BLaER1 treated with 17β-estradiol and CSF1 and Interleukin-3, amounts not matched to agents 10 nM and 100 nM (cell line): ENCODE measurements around the gene KLHL3.

Experiments
- H3K27ac ChIP-seq, 11 experiments: shearing (Covaris generic); formaldehyde crosslinking; 2 replicates each; pipeline ENCODE4 v1.8.1; 2022
- H3K27me3 ChIP-seq, 11 experiments: shearing (Covaris generic); formaldehyde crosslinking; 2 replicates each; pipeline ENCODE4 v1.8.1; 2022
- H3K36me3 ChIP-seq, 11 experiments: shearing (Covaris generic); formaldehyde crosslinking; 2 replicates each; pipeline ENCODE4 v1.8.1; 2022
- H3K4me1 ChIP-seq, 10 experiments: shearing (Covaris generic); formaldehyde crosslinking; 2 replicates each; pipeline ENCODE4 v1.8.1; 2022
- H3K4me2 ChIP-seq, 11 experiments: shearing (Covaris generic); formaldehyde crosslinking; 2 replicates each; pipeline ENCODE4 v1.8.1; 2022
- H3K4me3 ChIP-seq, 10 experiments: shearing (Covaris generic); formaldehyde crosslinking; 2 replicates each; pipeline ENCODE4 v1.8.1; 2022
- H3K9ac ChIP-seq, 11 experiments: shearing (Covaris generic); formaldehyde crosslinking; 2 replicates each; pipeline ENCODE4 v1.8.1; 2022
- H3K9me3 ChIP-seq, 11 experiments: shearing (Covaris generic); formaldehyde crosslinking; replicated peaks in 1 of 11; 2 replicates each; pipeline ENCODE4 v1.8.1; 2022
- H4K20me1 ChIP-seq, 11 experiments: shearing (Covaris generic); formaldehyde crosslinking; 2 replicates each; pipeline ENCODE4 v1.8.1; 2022
- Cebpa-rat ChIP-seq, 11 experiments: shearing (Covaris generic); IDR thresholded peaks; 2 replicates each; pipeline ENCODE4 v1.8.1; 2022

Gene KLHL3

DNA sequence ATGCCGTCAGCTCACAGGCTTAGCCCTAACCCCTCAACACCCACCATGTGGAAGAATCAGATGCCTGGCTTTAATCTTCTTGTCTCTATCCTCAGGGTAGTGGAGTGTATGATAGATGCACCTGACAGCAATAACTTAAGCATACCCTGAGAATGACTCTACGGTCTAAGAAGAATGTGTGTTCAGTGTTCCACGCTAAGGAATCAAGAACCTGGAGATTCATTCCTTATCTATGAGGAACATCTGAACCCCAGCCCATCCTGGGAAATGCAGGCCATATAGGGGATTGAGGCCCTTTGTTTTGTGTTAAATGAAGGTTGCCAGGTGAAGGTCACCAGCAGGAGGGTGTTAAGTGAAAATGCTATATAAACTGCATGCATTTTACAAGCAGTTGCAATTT is 63.0 kb downstream of the KLHL3 start:
- no peak overlapping the region for H3K4me2 ChIP-seq
- no peak for TF ChIP-seq Cebpa-rat (IDR thresholded peaks at IDR 0.05)
- no peaks in the 10 kb centered on the region for H3K9me3 ChIP-seq
- no peak overlapping the region for H3K9ac ChIP-seq
- H3K4me1 ChIP-seq: no peaks in the 10 kb centered on the region
- 0 out of 22 replicates have a peak, but pooled peaks cover 0 to 4% (median 0%) of the 10 kb centered on the region in 11 experiments for H3K36me3 ChIP-seq
- H3K27me3 ChIP-seq: no peaks in the 10 kb centered on the region
- no peak overlapping the region for H3K27ac ChIP-seq
- no peaks in the 10 kb centered on the region for H4K20me1 ChIP-seq
- no peak overlapping the region for H3K4me3 ChIP-seq

DNA sequence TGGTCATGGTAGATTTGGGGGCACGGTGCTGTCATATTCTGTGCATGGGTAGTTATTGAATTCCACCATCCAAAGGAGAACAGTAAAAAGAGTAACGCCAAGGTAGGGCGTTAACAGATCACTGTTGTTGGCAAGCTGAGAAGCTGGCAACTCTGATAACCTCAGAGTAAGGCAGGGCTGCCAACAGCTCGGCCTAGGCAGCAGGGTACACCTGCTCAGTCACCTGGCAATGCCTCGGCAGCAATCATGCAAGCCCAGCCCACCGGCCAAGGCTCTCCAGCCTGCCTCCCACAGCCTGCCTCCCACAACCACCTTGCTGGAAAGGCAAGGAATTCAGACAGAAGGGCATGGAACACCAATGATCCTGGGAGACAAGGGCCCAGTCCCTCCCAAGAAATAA is 63.9 kb downstream of the KLHL3 start:
- no peaks in the 10 kb centered on the region for H3K4me1 ChIP-seq
- TF ChIP-seq Cebpa-rat (IDR thresholded peaks at IDR 0.05): no peak
- no peaks in the 10 kb centered on the region for H3K9me3 ChIP-seq
- H3K4me3 ChIP-seq: no peak overlapping the region
- no peaks in the 10 kb centered on the region for H3K27me3 ChIP-seq
- H4K20me1 ChIP-seq: no peaks in the 10 kb centered on the region
- no peak overlapping the region for H3K9ac ChIP-seq
- H3K36me3 ChIP-seq: 0 out of 22 replicates have a peak, but pooled peaks cover 0 to 4% (median 0%) of the 10 kb centered on the region in 11 experiments
- H3K27ac ChIP-seq: no peak overlapping the region
- H3K4me2 ChIP-seq: no peak overlapping the region

DNA sequence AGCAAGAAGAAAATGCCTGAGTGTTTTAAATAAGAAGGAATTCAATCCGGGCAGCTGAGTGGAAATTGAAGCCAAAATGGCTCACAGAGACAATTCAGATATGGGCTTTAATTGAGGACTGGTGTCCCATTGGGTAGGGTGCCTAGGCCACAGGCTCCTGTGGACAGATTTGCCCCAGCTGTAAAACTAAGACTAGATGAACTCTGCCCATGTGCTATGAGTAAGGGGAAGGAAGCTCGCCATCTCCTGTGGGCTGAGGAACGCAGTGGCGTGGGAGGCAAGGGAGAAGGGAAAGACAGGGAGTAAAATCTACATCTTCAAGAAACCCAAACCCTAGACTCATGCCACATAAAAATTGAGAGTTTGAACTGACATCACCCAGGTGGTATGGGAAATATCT is 66.1 kb downstream of the KLHL3 start:
- Histone ChIP-seq H3K4me1 (no peaks in the 10 kb centered on the region; a peak in 1 of 20 replicates), H3K4me3 (no peak overlapping the region), H3K27ac (no peak overlapping the region), H4K20me1 (no peaks in the 10 kb centered on the region), H3K9me3 (no peaks in the 10 kb centered on the region), H3K9ac (no peak overlapping the region), H3K27me3 (no peaks in the 10 kb centered on the region), H3K4me2 (no peak overlapping the region), H3K36me3 (no peaks in the 10 kb centered on the region)
- no peak for TF ChIP-seq Cebpa-rat (IDR thresholded peaks at IDR 0.05)

GRCh38 chr5:137668637-137669036 is 67.3 kb downstream of the KLHL3 start:
- Histone ChIP-seq H3K4me2 (no peak overlapping the region), H3K9ac (no peak overlapping the region), H3K27me3 (no peaks in the 10 kb centered on the region), H3K4me1 (no peaks in the 10 kb centered on the region; a peak in 2 of 20 replicates), H3K36me3 (no peaks in the 10 kb centered on the region), H4K20me1 (no peaks in the 10 kb centered on the region), H3K9me3 (no peaks in the 10 kb centered on the region), H3K27ac (no peak overlapping the region), H3K4me3 (no peak overlapping the region)
- no peak for TF ChIP-seq Cebpa-rat (IDR thresholded peaks at IDR 0.05)

DNA sequence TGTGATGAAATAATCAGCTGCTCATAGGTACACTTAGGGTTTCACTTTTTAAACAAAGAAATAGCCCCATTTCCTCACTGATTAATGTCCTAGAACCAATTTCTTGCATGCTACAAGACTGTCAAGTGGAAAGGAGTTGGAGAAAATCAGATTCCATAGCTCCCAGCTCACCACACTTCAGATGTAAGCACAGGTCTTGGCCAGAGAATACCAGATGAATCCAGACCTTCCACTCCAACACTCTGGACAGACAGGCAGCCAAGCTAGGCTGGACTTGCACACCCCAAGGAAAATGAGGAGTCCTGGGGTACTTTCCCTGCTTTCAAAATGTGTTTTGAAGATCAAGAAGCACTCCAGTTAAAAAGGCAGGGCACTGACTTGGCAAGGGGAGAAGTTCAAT is 68.5 kb downstream of the KLHL3 start:
- Histone ChIP-seq H3K4me2 (no peak overlapping the region), H3K27ac (no peak overlapping the region), H3K4me1 (no peaks in the 10 kb centered on the region; a peak in 2 of 20 replicates), H3K4me3 (no peak overlapping the region), H3K9ac (no peak overlapping the region), H3K36me3 (no peaks in the 10 kb centered on the region), H3K9me3 (no peaks in the 10 kb centered on the region), H4K20me1 (no peaks in the 10 kb centered on the region), H3K27me3 (no peaks in the 10 kb centered on the region)
- no peak for TF ChIP-seq Cebpa-rat (IDR thresholded peaks at IDR 0.05)

DNA sequence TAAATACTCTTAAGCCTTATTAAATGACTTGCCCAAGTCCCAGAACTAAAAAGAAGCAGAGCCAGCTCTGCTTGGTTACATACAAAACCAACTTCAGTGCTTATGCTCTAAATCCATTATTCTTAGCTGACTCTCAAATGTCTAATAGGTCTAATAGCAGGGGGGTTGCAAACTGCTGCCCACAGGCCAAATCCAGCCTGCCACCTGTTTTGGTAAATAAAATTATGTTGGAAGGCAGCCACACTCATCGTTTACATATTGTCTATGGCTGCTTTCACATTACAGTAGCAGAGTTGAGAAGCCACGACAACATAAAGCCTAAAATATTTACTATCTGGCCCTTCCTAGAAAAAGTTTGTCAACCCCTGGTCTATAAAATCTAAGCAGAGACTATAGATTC is 69.0 kb downstream of the KLHL3 start:
- no peak for TF ChIP-seq Cebpa-rat (IDR thresholded peaks at IDR 0.05)
- H3K27ac ChIP-seq: no peak overlapping the region
- H3K4me3 ChIP-seq: no peak overlapping the region

DNA sequence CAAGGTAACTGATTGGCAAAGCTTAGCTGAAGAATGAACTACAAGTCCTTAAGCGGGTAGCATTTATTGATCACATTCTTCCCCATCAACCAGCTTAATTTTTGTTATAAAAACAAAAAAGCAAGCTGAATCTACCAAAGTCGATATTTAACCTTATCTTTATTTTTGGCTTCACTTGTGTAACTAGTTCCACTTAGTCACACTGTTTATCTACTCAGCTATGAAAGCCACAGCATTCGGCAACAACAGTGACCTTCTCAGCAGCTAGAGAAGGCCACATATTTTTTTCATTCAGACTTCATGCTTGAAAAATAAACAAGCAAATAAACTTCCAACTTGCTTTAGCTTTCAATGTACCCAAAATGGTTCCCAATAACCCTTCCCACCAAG is 69.4 kb downstream of the KLHL3 start:
- Histone ChIP-seq H3K4me2 (no peak overlapping the region), H3K27ac (no peak overlapping the region), H3K36me3 (no peaks in the 10 kb centered on the region), H3K4me1 (no peaks in the 10 kb centered on the region; a peak in 2 of 20 replicates), H3K27me3 (no peaks in the 10 kb centered on the region), H3K9ac (no peak overlapping the region), H3K4me3 (no peak overlapping the region), H4K20me1 (no peaks in the 10 kb centered on the region), H3K9me3 (no peaks in the 10 kb centered on the region)
- TF ChIP-seq Cebpa-rat (IDR thresholded peaks at IDR 0.05): no peak

More for the DNA sequence above, 69.0 kb downstream of the KLHL3 start:
- Histone ChIP-seq H4K20me1 (no peaks in the 10 kb centered on the region), H3K9me3 (no peaks in the 10 kb centered on the region), H3K27me3 (no peaks in the 10 kb centered on the region), H3K4me2 (no peak overlapping the region), H3K4me1 (no peaks in the 10 kb centered on the region; a peak in 2 of 20 replicates), H3K9ac (no peak overlapping the region), H3K36me3 (no peaks in the 10 kb centered on the region)

- Histone ChIP-seq H3K4me2 (no peak overlapping the region), H3K9me3 (no peaks in the 10 kb centered on the region), H3K4me3 (no peak overlapping the region), H3K27me3 (no peaks in the 10 kb centered on the region), H3K27ac (no peak overlapping the region), H3K9ac (no peak overlapping the region), H3K4me1 (no peaks in the 10 kb centered on the region; a peak in 2 of 20 replicates), H3K36me3 (no peaks in the 10 kb centered on the region), H4K20me1 (no peaks in the 10 kb centered on the region)
- no peak for TF ChIP-seq Cebpa-rat (IDR thresholded peaks at IDR 0.05)
Measured at GRCh38 chr5:137665678-137666460, 70.0 kb downstream of the KLHL3 start.

DNA sequence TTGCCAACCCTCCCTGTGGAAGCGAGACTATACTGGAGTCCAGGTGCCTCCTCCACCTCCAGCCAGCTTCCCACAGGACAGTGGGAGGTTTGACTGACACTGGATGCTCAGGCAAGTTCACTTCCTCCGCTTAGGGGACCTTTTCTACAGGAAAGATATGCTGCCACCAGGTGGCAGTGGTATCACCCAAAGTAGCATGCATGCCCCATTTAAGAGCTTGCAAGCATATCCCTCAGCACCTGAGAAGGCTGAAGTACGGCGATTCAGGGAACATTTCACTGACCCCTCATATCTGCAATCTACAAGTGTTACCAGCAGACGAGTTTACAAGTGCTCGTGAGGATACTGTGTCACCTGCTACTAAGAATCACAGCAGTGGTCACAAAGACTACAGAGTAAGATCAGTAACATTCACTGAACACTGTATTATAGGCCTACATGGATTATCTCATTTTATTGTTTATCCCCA is 75.5 kb downstream of the KLHL3 start:
- H3K4me2 ChIP-seq: no peak overlapping the region
- H3K4me1 ChIP-seq: no peaks in the 10 kb centered on the region; a peak in 1 of 20 replicates
- no peaks in the 10 kb centered on the region for H3K27me3 ChIP-seq
- H3K4me3 ChIP-seq: no peak overlapping the region
- no peak overlapping the region for H3K9ac ChIP-seq
- no peaks in the 10 kb centered on the region for H3K36me3 ChIP-seq
- no peaks in the 10 kb centered on the region for H4K20me1 ChIP-seq
- no peak for TF ChIP-seq Cebpa-rat (IDR thresholded peaks at IDR 0.05)
- no peak overlapping the region for H3K27ac ChIP-seq
- H3K9me3 ChIP-seq: no peaks in the 10 kb centered on the region

DNA sequence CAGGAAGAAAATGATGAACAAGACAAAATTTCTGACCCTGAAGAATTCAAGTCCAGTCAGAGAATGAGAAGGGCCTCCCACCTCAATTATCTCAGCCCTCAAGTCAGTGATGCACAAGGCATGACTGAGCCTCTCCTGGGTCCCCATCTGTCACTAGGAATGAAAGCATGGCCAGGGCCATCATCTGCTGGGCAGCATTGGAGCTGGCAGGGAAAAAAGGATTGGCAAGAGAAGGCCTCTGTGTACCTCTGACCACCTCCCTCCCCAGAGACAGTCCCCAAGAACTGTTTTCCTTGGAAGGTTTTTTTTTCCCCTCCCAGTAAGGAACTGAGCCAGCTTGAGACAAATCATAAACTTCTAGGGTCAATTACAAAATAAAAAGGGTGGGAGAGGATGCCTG is 76.7 kb downstream of the KLHL3 start:
- Histone ChIP-seq H3K27ac (no peak overlapping the region), H3K4me3 (no peak overlapping the region), H3K9me3 (no peaks in the 10 kb centered on the region), H4K20me1 (no peaks in the 10 kb centered on the region), H3K9ac (0 out of 22 replicates have a peak overlapping the region, but pooled peaks of 1 of the 11 experiments have one; percentile 21), H3K27me3 (no peaks in the 10 kb centered on the region), H3K4me1 (no peaks in the 10 kb centered on the region), H3K36me3 (no peaks in the 10 kb centered on the region), H3K4me2 (no peak overlapping the region)
- TF ChIP-seq Cebpa-rat (IDR thresholded peaks at IDR 0.05): no peak
